H1 (cell line): Measurements from ENCODE around the gene OMP. TPM values are rescaled to one million over a fixed set of nuclear protein-coding genes. Genes with fewer than 3 reads are reported as not detected.

ENCODE experiments used
- CHD7 ChIP-seq: fragments of 300-600 bp; sonication (generic); IDR thresholded peaks from 2 replicates; pipeline ENCODE4 v1.7.1; 2012; ENCODE audit warnings: low read length, moderate library complexity, mild to moderate bottlenecking, inconsistent platforms; ENCODE audit not compliant: insufficient replicate concordance
- SIN3A ChIP-seq, 2 experiments: IDR thresholded peaks in 1 of 2; conservative IDR thresholded peaks in 1 of 2; 2 replicates each; pipeline ENCODE4 v1.6.1; 2011 to 2012; ENCODE audit warnings: low read length in 2 of 2, improper control_type of control experiment in 1 of 2, low read depth in 1 of 2, mild to moderate bottlenecking in 1 of 2
- SP4 ChIP-seq: IDR thresholded peaks from 2 replicates; pipeline ENCODE4 v1.6.1; 2012; ENCODE audit warnings: low read length, inconsistent platforms
- TAF1 ChIP-seq: IDR thresholded peaks from 2 replicates; pipeline ENCODE4 v1.6.1; 2011; ENCODE audit warnings: mild to moderate bottlenecking, low read depth, low read length
- polyA plus RNA-seq, 7 experiments: library from polyadenylated mRNA; depleted of rRNA in 3 of 7; stranded (reverse) in 5 of 7; unstranded in 2 of 7; fragments of >200 nt in 5 of 7; fragments of 200-250 nt in 2 of 7; gene quantifications; 1 replicate in 5 of 7; 2 replicates in 1 of 7; 4 replicates in 1 of 7; pipeline versions ENCODE4 v1.2.1 to v1.2.3, GENCODE V29; 2011 to 2013; ENCODE audit warnings: missing spikeins in 2 of 7, mixed read lengths in 2 of 7
- total RNA-seq: library from RNA; stranded (reverse); fragmentation: NEBNext Ultra II Directional; extraction: Animal tissue kit (Norgen Biotek cat#: 25700); gene quantifications from 2 replicates; pipeline ENCODE4 v1.2.1, GENCODE V29; 2021

Gene OMP
- total and polyA plus RNA-seq, 2 of the 8 experiments (the other 6 are each of a cell fraction or from before 2014, with no cell fraction given) = not detected

GRCh38 chr11:77143405-77144020, 40.9 kb downstream of the OMP start (continued):
- TF ChIP-seq CHD7 = no peak
- TF ChIP-seq TAF1 = no peak
- no peak for TF ChIP-seq SP4
- no peak for TF ChIP-seq SIN3A (conservative IDR thresholded peaks at IDR 0.05 in 1 of 2, IDR thresholded peaks at IDR 0.05 in 1 of 2; ENCODE audit: low read depth in 1 of 2, low read length in 2 of 2)
